ENCODE data around the gene PGAM5.

DNA sequence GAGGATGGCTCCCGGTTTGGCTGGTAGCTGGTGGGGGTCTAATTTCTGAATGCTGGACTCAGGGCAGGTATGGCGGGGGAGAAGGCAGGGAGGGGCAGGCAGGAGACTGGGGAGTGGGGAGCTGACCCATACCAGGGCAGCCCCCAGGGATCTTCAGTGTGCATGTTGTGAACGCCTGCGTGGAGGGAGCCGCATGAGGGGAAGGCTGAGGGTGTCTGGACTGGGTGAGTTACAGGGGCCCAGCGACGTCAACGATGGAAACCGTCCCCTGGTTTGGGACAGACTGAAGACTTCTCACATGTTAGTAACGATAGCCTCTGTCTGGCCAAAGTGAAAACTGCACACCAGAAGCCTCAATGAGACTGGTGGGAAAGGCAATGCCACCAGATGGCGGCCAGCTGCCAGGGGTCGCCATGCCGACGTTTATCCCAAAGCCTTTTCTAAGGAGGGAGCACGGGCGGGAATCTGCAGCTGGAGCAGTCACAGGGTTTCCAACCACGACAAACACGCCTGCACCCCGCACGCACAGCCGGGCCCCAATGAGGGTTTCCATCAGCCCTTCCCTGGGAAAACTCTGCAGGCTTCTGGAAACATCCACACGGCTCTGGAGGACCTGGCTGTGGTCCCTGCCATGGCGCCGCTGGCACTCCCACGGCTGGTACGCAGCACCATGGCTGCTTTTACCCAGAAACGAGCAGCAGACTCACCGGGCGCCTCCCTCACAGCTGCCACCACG lies 14.0 kb downstream of the PGAM5 start:
- TF ChIP-seq GATA2 (IDR thresholded peaks at IDR 0.05; ENCODE audit: low read depth, low read length) (no peak), GATA3 (IDR thresholded peaks at IDR 0.05; ENCODE audit: low read depth, low read length) (no peak)

Measured in SH-SY5Y (cell line).